ENCODE data around the gene AFDN.

The AFDN gene

DNA sequence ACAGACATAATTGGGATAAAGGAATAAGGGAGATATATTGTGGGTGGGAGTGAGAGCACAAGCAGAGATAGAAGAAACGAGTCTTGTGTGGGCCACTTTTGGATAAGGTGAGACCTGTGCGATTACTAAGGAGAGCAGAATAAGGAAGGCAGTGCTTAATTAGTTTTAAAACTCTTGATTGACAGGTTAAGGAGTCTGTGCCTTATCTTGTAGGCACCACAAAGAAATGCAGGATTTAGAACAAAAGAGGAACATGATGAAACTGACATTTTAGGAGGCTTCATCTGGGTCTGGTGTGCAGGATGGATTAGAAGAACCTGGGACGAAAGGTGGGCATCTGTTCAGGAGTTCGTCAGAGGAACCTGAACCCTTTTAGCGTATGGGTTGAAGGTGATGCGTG is 100.5 kb downstream of the AFDN start:
- DNase-seq, result no peak

DNA sequence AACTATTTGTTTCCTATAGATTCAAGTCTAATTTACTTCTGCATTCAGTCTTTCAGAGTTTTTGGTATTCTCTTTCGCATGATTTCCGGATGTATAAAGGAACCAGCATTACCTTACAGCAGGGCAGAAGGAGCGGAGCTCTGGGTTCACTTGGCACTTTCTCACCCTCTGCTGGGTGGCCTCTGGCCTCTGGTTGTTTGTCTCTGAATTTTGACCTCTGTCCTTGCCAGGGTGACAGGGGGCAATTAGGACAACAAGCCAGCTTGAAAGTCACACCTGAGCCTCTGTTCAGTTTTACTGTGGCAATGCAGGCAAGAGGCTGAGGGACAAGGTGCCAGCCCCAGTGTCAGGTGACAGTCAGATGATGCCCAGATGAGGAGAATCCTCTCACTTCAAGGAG is 101.4 kb downstream of the AFDN start:
- DNase-seq, result no peak

DNA sequence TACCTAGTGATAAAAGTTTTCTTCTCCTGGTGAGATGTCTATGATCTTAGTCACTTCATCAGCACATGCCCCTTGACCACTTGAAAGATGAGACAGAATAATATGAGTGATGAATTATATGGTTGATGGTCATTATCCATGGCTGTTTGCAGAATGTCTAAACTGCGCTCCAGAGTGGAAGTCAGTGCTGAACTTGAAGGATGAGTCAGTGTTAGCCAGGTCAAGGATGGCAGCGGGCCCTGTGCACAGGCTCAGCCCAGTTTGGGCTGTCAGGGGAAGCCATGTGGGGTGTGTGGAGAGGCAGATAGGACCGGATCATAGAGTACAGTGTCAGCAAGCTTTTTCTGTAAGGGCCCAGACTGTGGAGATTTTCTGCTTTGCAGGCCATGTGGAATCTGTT is 103.6 kb downstream of the AFDN start:
- no peak for DNase-seq

DNA sequence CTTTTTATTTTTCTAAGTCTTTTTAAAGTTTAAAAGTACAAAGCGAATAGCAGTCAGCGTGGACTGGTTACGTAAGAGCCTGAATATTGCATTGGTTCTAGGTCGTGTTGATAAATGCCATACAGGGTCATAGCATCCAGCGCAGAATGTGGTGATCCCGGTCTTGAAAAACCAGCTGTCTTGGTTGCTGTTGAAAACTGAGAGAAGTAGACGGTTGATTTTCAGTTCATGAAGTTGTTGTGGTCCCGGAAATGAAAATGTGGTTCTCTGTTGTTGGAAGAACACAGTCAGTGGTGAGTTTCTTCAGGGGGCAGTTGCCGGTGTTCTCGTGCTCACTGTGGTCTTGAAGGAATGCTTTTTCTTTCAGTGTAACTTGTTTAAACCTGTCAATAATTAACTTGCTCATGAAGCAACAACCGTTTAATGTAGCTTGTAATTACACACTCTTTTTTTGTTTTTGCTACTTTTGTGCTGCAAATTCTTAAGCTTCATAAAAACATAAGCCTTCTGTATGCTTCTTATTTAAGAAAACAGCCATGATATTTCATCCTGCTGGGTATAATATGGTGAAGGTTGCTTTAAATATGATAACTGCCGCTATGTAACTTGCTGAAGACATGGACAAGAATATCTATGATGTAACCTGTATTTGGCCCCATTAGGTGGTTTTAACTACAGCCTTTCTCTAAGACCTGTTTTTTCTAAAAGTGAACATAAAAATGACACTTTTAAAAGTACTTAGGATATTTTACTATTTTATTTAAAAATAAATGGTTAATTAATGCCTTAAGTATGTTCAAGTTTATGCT is 106.0 kb downstream of the AFDN start:
- no peak for DNase-seq

DNA sequence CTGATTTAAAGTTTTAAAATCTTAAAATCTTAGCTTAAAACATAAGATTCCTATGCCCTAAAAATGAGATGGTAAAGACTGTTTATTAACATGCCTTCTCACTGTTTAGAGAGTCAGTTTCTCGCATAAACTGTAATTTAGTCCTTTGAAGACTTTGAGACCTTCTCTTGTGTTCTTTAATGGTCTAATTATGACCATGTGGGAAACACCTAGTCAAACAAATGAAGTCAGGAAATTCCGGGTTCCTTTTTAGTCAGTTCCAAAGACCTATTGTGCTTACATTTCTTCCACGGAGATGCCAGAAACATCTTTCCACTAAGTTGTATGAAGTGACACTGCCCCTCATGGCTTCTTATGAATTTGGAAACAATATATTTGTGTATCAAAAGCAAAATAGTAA is 106.6 kb downstream of the AFDN start:
- no peak for DNase-seq

DNA sequence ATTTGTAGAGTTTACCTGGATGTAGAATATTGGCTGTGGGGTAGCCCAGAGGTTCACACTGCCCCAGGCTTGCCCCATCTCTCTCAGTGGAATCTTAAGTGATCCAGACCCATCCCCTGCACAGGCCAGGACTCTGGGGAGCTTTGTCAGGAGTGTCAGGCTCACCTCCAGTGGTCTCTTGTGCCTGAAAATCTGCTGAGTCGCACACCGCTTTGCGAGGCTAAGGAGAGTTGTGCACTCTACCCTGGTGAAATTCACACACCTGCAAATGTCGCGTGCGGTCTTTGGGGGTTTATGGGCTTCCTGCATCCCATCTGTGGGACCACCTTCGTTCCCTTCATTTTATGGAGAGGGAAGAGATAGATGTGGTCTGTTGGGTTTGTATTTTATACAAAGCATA is 107.1 kb downstream of the AFDN start:
- no peak for DNase-seq

DNA sequence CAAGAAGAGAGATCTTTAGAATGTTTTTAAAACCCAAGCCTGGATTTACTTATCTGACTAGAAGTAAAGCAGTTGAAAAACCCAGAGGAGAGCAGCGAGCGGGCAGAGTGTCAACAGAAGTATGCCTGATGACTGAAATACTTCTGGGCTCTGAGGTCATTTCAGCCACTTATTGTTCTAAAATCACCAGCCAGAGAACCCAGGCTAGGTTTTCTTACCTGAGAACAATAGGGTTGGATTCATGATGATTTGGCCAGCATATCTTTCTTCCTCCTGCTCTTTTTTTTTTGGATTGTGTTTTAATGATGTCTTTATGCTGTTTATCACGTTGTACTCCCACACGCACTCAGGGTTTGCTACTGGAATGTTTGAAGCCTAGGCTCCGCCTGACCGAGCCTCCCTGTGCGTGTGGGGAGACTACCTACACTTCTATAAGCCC is 107.7 kb downstream of the AFDN start:
- no peak for DNase-seq

DNA sequence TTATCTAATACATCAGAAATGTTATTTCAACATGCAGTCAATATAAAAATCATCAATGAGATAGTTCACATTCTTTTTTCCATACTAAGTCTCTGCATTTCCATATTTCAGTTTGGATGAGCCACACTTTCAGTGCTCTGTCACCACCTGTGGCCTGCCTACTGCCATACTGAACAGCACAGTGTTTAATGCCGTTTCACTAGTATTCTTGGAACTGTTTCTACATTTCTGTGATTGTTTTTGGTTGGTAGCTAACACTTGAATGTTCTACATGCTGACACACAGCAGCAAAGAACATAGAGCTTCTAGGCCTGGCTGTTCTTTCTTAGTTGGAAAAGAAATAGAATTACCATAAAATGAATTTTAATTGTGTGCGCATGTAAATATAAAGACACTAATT is 109.3 kb downstream of the AFDN start:
- no peak for DNase-seq

DNA sequence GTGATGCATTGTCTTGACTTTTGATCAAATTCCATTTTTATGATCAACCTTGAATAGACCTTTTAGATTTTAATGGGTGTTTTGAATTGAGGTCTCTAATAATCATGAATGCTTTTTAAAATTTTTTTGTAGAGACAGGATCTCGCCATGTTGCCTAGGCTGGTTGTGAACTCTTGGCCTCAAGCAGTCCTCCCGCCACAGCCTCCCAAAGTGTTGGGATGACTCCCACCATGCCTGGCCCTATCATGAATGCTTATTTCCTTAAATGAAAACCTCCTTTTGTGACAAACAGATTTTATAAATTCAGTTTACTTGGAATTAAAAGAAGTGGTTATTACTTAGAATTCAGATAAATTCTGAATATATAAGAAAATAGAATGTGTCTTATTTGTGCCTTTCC is 110.6 kb downstream of the AFDN start:
- no peak for DNase-seq

DNA sequence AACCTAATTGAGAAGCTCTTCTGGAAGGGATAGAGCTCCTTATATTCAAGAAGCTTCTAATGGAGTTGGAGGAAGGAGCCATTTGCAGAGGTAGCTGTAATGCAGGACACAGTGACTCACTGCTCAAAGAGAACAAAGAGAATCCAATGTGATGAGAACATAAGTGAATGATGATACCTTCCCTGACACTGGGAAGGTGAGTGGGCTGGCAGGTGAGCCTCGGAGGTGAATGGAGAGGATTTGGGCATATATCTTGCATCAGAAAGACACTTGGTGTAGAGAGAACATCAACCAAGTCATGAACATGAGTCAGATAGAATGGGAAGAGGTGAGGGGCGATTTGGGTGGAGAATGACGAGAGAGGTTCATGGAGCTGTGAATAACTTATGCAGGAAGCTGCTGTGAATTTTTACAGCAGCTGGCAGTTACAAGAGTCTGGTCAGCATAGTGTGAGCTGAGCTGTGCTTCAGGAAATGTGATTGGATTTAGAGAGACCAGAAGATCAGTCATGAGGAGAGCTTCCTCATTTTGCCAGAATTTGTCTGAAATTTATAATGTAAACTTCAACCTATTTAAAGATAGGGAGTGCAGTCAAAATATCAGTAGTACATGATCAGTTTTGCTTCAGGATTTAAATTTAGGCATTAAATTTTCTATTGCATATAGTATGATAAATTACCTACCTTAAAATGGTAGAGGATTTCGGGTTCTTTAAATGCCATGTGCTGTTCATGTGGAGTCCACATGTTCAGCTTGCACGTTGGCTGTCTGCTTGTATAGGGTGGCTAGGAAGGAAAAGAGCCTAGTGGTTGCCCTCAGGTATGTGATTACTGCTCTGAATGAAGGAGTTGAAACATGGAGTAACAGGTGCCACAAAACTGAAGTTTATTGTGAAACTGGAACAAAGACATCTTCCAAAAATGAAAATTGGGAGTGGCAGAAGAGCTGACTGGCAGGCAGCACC is 111.5 kb downstream of the AFDN start:
- DNase-seq, result no peak

DNA sequence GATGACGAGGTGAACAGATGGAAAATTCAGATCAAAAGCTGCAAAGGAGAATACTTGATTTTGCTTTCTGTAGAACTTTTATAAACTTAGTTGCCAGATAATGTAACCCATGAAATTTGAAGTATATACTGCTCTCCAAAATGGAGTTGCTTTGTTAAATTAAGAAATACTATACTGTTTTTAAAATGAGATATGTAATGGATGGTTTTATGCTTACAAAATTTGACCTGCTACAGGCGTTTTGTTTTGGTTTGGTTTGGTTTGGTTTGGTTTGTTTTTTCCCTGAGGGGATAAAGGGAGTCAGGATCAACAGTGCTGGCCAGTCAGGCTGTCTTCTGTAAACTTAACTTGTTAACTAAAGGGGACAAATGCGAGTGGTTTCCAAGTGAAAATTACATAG is 115.1 kb downstream of the AFDN start:
- no peak for DNase-seq

DNA sequence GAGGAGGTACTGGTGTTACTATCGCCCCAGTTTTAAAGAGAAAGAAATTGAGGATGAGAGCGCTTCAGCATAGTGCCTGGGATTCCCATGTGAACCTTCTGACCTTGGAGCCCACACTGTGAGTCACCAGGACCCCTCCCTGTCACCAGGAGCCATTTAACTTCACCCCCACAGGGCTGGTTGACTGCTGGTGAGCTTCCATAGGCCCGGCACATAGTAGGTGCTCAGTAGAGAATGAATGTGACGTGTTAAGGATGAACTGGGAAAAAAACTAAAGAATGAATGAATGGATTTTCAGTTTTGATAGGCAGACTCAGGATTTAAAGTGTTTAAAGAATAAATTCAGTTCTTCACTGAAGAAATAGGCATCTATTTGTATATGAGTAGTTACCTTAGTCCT is 117.4 kb downstream of the AFDN start:
- no peak for DNase-seq

DNA sequence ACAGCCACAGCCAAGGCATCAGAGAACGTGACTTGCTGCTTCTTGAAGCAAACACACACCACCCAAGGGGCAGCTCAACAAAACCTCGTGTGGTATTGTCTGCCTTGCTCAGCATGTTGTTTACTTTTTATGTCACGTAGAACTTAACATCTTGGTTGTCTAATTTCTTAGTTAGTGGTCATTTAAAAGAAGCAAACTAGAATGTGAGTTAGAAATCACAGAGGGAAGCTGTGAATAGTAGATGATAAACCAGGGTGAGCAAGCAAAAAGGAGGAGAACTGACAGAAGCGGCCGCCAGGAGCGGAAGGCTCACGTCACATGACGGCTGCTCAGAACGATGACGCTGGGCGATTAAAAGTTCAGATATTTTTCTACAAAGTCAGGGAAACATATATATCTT is 119.3 kb downstream of the AFDN start:
- DNase-seq, result no peak

DNA sequence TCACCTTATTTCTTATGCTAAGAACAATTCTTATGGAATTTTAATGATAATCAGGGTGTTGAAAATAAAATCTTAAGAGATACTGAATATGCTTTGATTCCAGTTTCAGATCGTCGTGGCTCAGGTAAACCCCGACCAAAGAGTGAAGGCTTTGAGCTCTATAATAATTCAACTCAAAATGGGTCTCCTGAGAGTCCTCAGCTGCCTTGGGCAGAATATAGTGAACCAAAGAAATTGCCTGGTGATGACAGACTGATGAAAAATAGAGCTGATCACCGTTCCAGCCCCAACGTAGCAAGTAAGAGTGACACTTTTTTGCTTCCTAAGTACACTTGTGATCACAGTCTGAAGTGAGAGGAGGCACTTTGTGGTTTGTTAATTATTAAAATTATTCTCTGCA is 119.9 kb downstream of the AFDN start:
- no peak for DNase-seq

DNA sequence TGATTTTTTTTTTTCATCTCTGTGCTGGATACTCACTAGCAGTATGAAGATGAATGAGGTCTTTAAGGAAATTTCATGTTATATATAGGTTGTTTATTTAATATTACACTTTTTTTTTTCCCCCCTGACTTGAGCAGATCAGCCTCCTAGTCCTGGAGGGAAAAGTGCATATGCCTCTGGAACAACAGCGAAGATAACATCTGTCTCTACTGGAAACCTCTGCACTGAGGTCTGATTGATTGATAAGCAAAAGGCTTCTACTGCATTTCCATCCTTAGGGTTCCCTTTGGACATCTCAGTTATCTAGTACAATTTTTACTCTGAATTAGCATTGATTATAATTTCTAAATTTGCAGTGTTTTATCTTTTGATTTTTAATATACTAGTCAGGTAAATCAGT is 121.0 kb downstream of the AFDN start:
- DNase-seq, result no peak

DNA sequence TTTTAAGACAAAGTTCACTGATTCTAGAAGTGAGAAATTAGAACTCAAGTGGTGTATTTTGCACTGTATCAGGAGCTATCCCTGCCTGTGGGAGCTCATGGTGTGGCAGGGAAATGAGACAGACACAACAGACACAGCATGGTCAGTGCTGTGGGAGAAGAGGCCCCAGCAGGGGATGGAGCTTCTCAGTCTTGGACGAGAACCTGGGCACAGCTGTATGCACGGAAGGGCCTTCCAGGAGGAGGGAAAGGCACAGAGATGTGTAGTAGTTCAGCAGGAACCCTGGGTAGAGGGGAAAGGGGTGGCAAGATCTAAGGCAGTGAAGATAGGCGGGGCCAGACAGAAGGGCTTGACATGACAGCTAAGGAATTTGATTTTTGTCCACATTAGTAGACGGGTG is 122.0 kb downstream of the AFDN start:
- no peak for DNase-seq

DNA sequence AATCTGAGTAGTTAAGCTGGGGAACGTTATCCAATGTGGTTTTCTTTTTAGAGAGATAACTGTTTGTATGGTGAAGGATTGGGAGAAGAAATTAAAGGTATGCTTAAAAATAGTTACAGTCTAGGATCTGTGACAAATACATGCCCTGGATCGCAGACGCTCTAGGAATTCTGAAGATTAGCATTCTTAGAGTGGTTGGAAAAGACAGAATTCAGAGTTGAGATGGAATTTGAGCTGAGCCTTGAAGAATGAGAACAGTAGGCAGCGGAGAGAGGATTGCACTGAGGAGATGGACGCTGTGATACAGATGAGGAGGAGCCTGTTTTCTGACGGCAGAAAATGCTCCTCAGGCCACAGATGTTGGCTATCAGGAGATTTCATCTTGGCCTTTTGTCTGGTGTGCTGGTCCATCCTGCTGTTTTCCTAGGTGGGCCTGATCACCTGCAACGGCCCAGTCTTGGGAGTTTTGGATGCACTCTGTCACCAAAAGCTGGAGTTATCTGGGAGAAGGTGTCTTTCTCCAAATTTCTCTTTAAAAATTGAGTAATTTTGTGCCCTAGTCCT is 122.5 kb downstream of the AFDN start:
- no peak for DNase-seq

DNA sequence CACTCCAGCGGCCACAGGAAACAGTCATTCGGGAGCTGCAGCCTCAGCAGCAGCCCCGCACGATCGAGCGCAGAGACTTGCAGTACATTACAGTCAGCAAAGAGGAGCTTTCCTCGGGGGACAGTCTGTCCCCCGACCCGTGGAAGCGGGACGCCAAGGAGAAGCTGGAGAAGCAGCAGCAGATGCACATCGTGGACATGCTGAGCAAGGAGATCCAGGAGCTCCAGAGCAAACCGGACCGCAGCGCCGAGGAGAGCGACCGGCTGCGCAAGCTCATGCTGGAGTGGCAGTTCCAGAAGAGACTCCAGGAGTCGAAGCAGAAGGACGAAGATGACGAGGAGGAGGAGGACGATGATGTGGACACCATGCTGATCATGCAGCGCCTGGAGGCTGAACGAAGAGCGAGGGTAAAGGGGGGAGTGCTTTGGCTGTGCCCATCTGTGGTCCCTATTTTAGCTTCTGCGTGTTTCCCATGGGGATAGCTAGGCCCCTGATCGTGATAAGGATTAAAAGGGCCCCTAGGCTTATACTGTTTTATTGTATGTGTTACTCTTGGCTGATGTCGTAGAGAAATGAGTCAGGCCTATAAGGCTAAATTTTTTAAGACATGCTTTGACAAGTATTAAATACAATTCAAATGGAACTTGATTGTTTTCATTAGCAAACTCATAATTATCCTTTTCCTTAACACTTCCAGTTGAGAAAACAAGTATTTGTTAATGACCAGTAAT is 125.2 kb downstream of the AFDN start:
- no peak for DNase-seq

DNA sequence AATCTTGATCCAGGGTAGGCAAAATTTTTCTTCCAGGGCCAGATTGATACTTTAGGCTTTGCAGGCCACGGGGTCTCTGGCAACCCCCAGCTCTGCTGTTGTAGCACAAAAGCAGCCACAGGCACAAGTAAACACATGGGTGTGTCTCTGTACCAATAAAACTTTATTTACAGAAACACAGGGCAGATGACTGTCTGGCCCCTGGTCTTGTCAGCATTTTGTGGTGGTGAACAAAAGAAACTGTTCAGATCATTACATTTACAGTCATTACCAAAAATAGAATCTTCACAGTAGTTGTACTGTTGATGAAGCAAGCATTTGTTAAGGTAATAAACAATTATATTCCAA is 125.8 kb downstream of the AFDN start:
- DNase-seq, result no peak

DNA sequence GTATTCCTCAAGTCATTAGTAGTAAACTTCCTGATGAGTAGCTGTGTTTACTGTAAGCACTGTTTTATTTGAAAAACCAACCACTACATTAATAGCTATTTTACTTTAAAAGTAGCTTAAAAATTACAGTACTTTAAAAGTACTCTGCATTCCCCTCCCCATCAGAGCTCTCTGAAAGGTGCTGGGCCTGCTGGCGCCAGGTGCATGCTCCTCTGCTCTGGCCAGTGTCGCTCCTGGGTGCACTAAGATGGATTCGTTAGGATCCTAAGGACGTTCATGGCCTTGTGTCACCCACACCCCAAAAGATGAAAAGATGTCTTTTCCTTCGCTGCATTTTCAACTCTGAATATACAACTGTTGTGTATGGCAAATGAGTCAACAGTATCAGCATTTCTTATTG is 126.8 kb downstream of the AFDN start:
- no peak for DNase-seq

DNA sequence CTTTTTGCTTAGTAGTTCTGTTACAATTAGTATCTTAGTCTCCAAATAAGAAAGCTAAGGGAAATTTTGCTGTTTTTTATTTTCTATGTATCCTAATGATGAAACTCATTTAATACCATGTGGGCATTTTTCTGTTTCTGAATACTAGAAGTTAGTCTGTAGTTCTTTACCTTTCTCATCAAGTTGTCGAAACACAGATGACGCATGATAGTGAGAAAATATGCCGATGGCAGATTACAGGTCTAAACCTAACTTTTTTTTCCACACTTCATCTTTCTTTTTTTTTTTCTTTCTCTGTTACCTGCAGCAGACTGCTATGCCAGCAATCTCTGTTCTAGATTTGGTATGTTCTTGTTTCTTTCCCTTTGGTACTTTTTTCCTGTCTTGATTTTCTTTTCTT is 127.4 kb downstream of the AFDN start:
- DNase-seq, result no peak

DNA sequence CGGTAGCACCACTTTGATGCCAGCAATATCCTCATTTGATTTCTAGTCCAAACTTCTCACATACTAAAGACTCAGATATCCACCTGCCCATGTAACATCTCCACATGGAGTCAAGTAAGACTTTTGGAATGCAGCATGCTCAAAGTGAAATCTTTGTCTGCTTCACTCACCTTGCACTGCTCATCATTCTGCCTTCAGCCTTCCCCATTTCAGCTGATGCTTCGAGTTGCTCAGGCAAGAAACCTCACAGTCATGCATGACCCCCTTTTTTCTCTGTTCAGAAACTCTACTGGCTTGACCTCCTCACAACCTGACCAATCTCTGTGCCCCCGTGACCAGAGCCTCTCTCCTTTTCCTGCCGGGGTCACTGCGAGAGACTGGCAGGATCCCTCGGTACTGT is 129.8 kb downstream of the AFDN start:
- no peak for DNase-seq

DNA sequence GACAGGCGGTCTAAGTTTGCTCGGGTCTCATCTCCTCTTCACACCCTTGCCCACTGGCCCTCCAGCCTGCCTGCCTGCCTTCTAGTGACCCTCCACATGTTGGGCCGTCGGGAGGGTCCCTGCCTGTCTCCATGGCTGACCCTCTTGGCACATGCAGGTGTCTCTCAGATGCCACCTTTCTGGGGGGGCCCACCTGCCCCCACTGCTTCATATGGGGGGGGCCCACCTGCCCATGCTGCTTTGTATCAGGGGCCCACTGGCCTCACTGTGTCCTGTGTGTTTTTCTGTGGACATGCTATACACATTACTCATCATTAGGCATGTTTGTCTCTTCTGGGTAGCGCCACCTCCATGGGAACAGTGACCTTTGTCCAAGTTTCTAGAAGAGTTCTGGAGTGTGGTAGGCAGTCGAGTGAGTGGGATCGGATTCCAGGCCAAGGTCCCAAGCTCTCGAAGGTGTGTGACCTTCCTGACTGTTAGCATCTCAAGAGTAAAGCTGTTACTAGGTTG is 130.3 kb downstream of the AFDN start:
- DNase-seq, result no peak
